Fibroblast of skin of left biceps (primary cell): ENCODE measurements around the gene INCENP.

Experiments
- DNase-seq, 2 experiments: peaks; one replicate each; pipeline ENCODE4 v3.0.0-alpha.2; 2013; ENCODE audit warnings: low read depth in 2 of 2

INCENP gene

GRCh38 chr11:62124186-62125113, 639 bp downstream of the INCENP start:
- DNase-seq, result no peak

- DNase-seq, result no peak
These were observed 1.5 kb downstream of the INCENP start for GRCh38 chr11:62125316-62125715.

GRCh38 chr11:62125881-62126280, 2.1 kb downstream of the INCENP start:
- no peak for DNase-seq

GRCh38 chr11:62127426-62127825, 3.6 kb downstream of the INCENP start:
- no peak for DNase-seq

- DNase-seq, result no peak
These were observed 4.3 kb downstream of the INCENP start for GRCh38 chr11:62127941-62128770.

- DNase-seq, result no peak
These were observed 5.0 kb downstream of the INCENP start for GRCh38 chr11:62128835-62129234.

- no peak for DNase-seq
These were observed 5.9 kb downstream of the INCENP start for GRCh38 chr11:62129590-62130282.

GRCh38 chr11:62130283-62131169, 6.7 kb downstream of the INCENP start:
- DNase-seq, result no peak

- no peak for DNase-seq
These were observed 7.3 kb downstream of the INCENP start for GRCh38 chr11:62131170-62131464.

GRCh38 chr11:62132191-62132590, 8.4 kb downstream of the INCENP start:
- DNase-seq, result no peak

GRCh38 chr11:62132689-62133293, 9.0 kb downstream of the INCENP start:
- no peak for DNase-seq

GRCh38 chr11:62133328-62134065, 9.7 kb downstream of the INCENP start:
- no peak for DNase-seq

- no peak for DNase-seq
These were observed 13.6 kb downstream of the INCENP start for GRCh38 chr11:62137276-62137861.

GRCh38 chr11:62137881-62138629, 14.2 kb downstream of the INCENP start:
- DNase-seq, result no peak

- no peak for DNase-seq
These were observed 15.0 kb downstream of the INCENP start for GRCh38 chr11:62138630-62139425.

GRCh38 chr11:62139526-62140303, 15.9 kb downstream of the INCENP start:
- DNase-seq, result no peak
